GM23338 (cell line): Measurements from ENCODE around the gene FHL2. TPM values are rescaled to one million over a fixed set of nuclear protein-coding genes. Genes with fewer than 3 reads are reported as not detected.

Source experiments
- ATAC-seq: fragments of 200-7000 bp; cut with Tn5 transposase; 3 replicates; pipeline ENCODE4 v1.9.1; 2020
- DNase-seq: peaks from one replicate; pipeline ENCODE4 v3.0.0-alpha.2; 2015; ENCODE audit warnings: low spot score
- H2AFZ ChIP-seq: fragments of 200-600 bp; sonication (generic); 2 replicates; pipeline ENCODE4 v1.8.0; 2016; ENCODE audit warnings: antibody characterized with exemption, mild to moderate bottlenecking, moderate library complexity
- H3F3A ChIP-seq: fragments of 200-600 bp; sonication (generic); replicated peaks from 2 replicates; pipeline ENCODE4 v1.8.0; 2017; ENCODE audit warnings: antibody characterized with exemption, mixed run types, low read depth
- H3K27ac ChIP-seq: fragments of 200-600 bp; sonication (generic); 2 replicates; pipeline ENCODE4 v1.6.1; 2016; ENCODE audit warnings: low read depth
- H3K27me3 ChIP-seq: fragments of 200-600 bp; sonication (generic); 2 replicates; pipeline ENCODE4 v1.8.0; 2016; ENCODE audit warnings: mild to moderate bottlenecking, mixed run types, moderate library complexity; ENCODE audit not compliant: insufficient read depth
- H3K36me3 ChIP-seq: fragments of 200-600 bp; sonication (generic); 2 replicates; pipeline ENCODE4 v1.8.0; 2016; ENCODE audit warnings: mild to moderate bottlenecking; ENCODE audit not compliant: insufficient read depth
- H3K4me1 ChIP-seq: fragments of 200-600 bp; sonication (generic); 2 replicates; pipeline ENCODE4 v1.8.0; 2016; ENCODE audit warnings: mild to moderate bottlenecking, moderate library complexity; ENCODE audit not compliant: insufficient read depth
- H3K4me2 ChIP-seq: fragments of 200-600 bp; sonication (generic); 2 replicates; pipeline ENCODE4 v1.7.1; 2017; ENCODE audit warnings: mixed run types
- H3K4me3 ChIP-seq: fragments of 200-600 bp; sonication (generic); 2 replicates; pipeline ENCODE4 v1.6.1; 2016; ENCODE audit warnings: mixed run types
- H3K79me2 ChIP-seq: fragments of 200-600 bp; sonication (generic); replicated peaks from 2 replicates; pipeline ENCODE4 v1.8.0; 2017; ENCODE audit warnings: mild to moderate bottlenecking; ENCODE audit not compliant: insufficient read depth
- H3K9me2 ChIP-seq: fragments of 200-600 bp; sonication (generic); 2 replicates; pipeline ENCODE4 v1.8.0; 2017; ENCODE audit not compliant: insufficient read depth
- H4K20me1 ChIP-seq: fragments of 200-600 bp; sonication (generic); replicated peaks from 2 replicates; pipeline ENCODE4 v1.8.0; 2017; ENCODE audit warnings: mild to moderate bottlenecking; ENCODE audit not compliant: insufficient read depth
- H3K27ac Mint-ChIP-seq: 2 replicates; pipeline ENCODE4 v1.8.0; 2020; ENCODE audit warnings: inconsistent platforms, mild to moderate bottlenecking, moderate library complexity, mixed read lengths
- H3K27me3 Mint-ChIP-seq: 3 replicates; pipeline ENCODE4 v1.8.0; 2022; ENCODE audit warnings: low read depth, mild to moderate bottlenecking, moderate library complexity, mixed read lengths, inconsistent platforms; ENCODE audit not compliant: insufficient read depth, poor library complexity
- H3K36me3 Mint-ChIP-seq: 3 replicates; pipeline ENCODE4 v1.8.0; 2021; ENCODE audit warnings: low read depth, mild to moderate bottlenecking, inconsistent platforms, moderate library complexity, mixed read lengths
- H3K4me1 Mint-ChIP-seq: 3 replicates; pipeline ENCODE4 v1.8.0; 2020; ENCODE audit warnings: mild to moderate bottlenecking, inconsistent platforms, mixed read lengths
- H3K4me3 Mint-ChIP-seq: 3 replicates; pipeline ENCODE4 v1.8.0; 2021; ENCODE audit warnings: moderate library complexity, mild to moderate bottlenecking, inconsistent platforms, mixed read lengths
- H3K9me3 Mint-ChIP-seq: 3 replicates; pipeline ENCODE4 v1.8.0; 2020; ENCODE audit warnings: moderate library complexity, mild to moderate bottlenecking, inconsistent platforms, mixed read lengths
- CREB1 ChIP-seq: fragments of 250-450 bp; sonication (Bioruptor Pico); IDR thresholded peaks from 2 replicates; pipeline ENCODE4 v1.5.0; 2020; ENCODE audit warnings: low read depth, mild to moderate bottlenecking, moderate library complexity
- EZH2 ChIP-seq: fragments of 200-600 bp; sonication (generic); IDR thresholded peaks from one replicate; pipeline ENCODE4 v1.8.0; 2017; ENCODE audit warnings: antibody characterized with exemption, mild to moderate bottlenecking, low read depth; ENCODE audit not compliant: unreplicated experiment
- EZH2phosphoT487 ChIP-seq: fragments of 200-600 bp; sonication (generic); IDR thresholded peaks from one replicate; pipeline ENCODE4 v1.8.1; 2018; ENCODE audit warnings: antibody characterized with exemption; ENCODE audit not compliant: unreplicated experiment
- JUNB ChIP-seq: IDR thresholded peaks from one replicate; pipeline ENCODE4 v1.6.1; 2016; ENCODE audit warnings: antibody characterized with exemption; ENCODE audit not compliant: unreplicated experiment
- NANOG ChIP-seq: IDR thresholded peaks from 2 replicates; pipeline ENCODE4 v1.6.1; 2016; ENCODE audit warnings: antibody characterized with exemption, borderline replicate concordance
- POLR2AphosphoS5 ChIP-seq: IDR thresholded peaks from 2 replicates; pipeline ENCODE4 v1.6.1; 2016; ENCODE audit warnings: antibody characterized with exemption, low read depth
- STAT1 ChIP-seq: IDR thresholded peaks from one replicate; pipeline ENCODE4 v1.6.1; 2016; ENCODE audit warnings: antibody characterized with exemption; ENCODE audit not compliant: unreplicated experiment
- ZNF114 ChIP-seq: fragments of 250-450 bp; sonication (Bioruptor Pico); IDR thresholded peaks from 2 replicates; pipeline ENCODE4 v1.5.0; 2020; ENCODE audit warnings: mild to moderate bottlenecking, moderate library complexity
- ZNF331 ChIP-seq: fragments of 250-450 bp; sonication (Bioruptor Pico); IDR thresholded peaks from 2 replicates; pipeline ENCODE4 v1.5.0; 2020; ENCODE audit warnings: low read depth, mild to moderate bottlenecking, moderate library complexity
- polyA plus RNA-seq: library from polyadenylated mRNA; unstranded; fragments of >200 nt; fragmentation: Nextera tagmentation; extraction: Ambion mirVana; gene quantifications from 2 replicates; pipeline ENCODE4 v1.2.1, GENCODE V29; 2016
- total RNA-seq: library from RNA; depleted of rRNA; stranded (reverse); fragments of >200 nt; shearing (Covaris generic); gene quantifications from 2 replicates; pipeline ENCODE4 v1.2.3, GENCODE V29; 2014
- TF ChIP-seq, protein P1 (sequence below): fragments of 250-450 bp; sonication (Bioruptor Pico); IDR thresholded peaks from 2 replicates; pipeline ENCODE4 v1.5.0; 2020; ENCODE audit warnings: mild to moderate bottlenecking, moderate library complexity
- TF ChIP-seq, protein P2 (sequence below), 2 experiments: fragments of 200-600 bp in 1 of 2; sonication (generic) in 1 of 2; conservative IDR thresholded peaks; 2 replicates each; pipeline versions ENCODE4 v1.5.1 to v1.6.1; 2016 to 2017; ENCODE audit warnings: antibody characterized with exemption in 2 of 2, low read depth in 2 of 2, mild to moderate bottlenecking in 2 of 2, moderate library complexity in 1 of 2
- TF ChIP-seq, protein P3 (sequence below): IDR thresholded peaks from 2 replicates; pipeline ENCODE4 v1.6.1; 2016; ENCODE audit warnings: antibody characterized with exemption
- TF ChIP-seq, protein P4 (sequence below): IDR thresholded peaks from one replicate; pipeline ENCODE4 v1.6.1; 2018; ENCODE audit warnings: antibody characterized with exemption; ENCODE audit not compliant: unreplicated experiment

FHL2 gene
- total and polyA plus RNA-seq, 2 experiments from 2014 or later, result 29.0 to 30.9 TPM

DNA sequence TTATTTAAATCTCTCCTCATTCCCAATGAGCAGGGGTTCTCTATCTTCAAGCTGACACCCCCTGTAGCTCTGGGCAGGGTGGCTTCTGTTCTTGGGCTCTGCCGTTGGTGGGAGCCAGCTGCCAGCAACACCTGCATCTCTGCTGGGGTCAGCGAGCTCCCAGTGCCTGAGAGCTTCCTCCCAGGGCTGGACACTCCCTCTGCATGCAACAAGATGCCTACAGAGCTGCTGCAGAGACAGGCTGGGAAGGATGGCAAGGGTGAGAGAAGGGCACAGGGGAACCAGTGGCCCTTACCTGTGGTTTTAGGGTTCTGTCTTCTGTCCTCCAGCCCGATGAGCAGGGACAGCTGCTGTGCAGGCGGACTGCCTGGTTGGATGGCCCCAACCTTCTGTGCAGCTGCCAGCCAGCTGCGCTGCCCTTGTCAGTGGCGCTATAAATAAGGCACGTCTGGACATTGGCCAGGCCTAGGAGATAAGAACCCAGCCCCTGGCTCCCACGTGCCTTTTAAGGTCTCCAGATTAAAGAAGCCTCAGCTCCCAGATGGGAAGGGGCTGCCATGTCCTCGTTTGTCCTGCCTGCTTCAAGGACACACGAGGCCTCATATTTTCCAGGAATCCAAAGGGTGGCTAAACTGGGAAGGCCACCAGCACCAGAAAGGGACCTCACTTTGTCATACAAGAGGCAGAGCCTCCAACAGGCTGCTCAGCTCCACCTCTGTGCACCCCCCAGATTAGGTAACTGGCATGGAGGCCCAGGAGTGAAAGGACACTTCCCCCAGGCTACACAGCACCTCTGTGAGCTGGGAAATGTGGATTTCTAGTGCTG lies 39.5 kb upstream of the FHL2 start:
- Histone ChIP-seq H3F3A (no peaks in the 10 kb centered on the region), H3K36me3 (no peaks in the 10 kb centered on the region), H2AFZ (peak overlapping the region; percentile 47), H3K4me2 (no peak overlapping the region), H3K4me1 (no peaks in the 10 kb centered on the region), H3K79me2 (no peaks in the 10 kb centered on the region), H3K4me3 (no peak overlapping the region), H3K27me3 (no peaks in the 10 kb centered on the region), H3K9me2 (no peaks in the 10 kb centered on the region), H3K27ac (no peak overlapping the region), H4K20me1 (no peaks in the 10 kb centered on the region)
- Mint-ChIP-seq H3K27me3 (peaks cover 2% of the 10 kb centered on the region), H3K4me1 (peaks cover 13% of the 10 kb centered on the region; the same call in 2 of the 3 replicates), H3K36me3 (no peaks in the 10 kb centered on the region), H3K27ac (no peak overlapping the region), H3K9me3 (no peaks in the 10 kb centered on the region), H3K4me3 (no peak overlapping the region)
- ATAC-seq, result peak; percentile 76
- DNase-seq, result no peak
- TF ChIP-seq EZH2 (no peak), CREB1 (no peak), ZNF114 (CRISPR knock-in tag) (no peak), EZH2phosphoT487 (no peak), NANOG (no peak), ZNF331 (CRISPR knock-in tag) (no peak), JUNB (no peak), POLR2AphosphoS5 (no peak), STAT1 (no peak)
- TF ChIP-seq, protein P1, sequence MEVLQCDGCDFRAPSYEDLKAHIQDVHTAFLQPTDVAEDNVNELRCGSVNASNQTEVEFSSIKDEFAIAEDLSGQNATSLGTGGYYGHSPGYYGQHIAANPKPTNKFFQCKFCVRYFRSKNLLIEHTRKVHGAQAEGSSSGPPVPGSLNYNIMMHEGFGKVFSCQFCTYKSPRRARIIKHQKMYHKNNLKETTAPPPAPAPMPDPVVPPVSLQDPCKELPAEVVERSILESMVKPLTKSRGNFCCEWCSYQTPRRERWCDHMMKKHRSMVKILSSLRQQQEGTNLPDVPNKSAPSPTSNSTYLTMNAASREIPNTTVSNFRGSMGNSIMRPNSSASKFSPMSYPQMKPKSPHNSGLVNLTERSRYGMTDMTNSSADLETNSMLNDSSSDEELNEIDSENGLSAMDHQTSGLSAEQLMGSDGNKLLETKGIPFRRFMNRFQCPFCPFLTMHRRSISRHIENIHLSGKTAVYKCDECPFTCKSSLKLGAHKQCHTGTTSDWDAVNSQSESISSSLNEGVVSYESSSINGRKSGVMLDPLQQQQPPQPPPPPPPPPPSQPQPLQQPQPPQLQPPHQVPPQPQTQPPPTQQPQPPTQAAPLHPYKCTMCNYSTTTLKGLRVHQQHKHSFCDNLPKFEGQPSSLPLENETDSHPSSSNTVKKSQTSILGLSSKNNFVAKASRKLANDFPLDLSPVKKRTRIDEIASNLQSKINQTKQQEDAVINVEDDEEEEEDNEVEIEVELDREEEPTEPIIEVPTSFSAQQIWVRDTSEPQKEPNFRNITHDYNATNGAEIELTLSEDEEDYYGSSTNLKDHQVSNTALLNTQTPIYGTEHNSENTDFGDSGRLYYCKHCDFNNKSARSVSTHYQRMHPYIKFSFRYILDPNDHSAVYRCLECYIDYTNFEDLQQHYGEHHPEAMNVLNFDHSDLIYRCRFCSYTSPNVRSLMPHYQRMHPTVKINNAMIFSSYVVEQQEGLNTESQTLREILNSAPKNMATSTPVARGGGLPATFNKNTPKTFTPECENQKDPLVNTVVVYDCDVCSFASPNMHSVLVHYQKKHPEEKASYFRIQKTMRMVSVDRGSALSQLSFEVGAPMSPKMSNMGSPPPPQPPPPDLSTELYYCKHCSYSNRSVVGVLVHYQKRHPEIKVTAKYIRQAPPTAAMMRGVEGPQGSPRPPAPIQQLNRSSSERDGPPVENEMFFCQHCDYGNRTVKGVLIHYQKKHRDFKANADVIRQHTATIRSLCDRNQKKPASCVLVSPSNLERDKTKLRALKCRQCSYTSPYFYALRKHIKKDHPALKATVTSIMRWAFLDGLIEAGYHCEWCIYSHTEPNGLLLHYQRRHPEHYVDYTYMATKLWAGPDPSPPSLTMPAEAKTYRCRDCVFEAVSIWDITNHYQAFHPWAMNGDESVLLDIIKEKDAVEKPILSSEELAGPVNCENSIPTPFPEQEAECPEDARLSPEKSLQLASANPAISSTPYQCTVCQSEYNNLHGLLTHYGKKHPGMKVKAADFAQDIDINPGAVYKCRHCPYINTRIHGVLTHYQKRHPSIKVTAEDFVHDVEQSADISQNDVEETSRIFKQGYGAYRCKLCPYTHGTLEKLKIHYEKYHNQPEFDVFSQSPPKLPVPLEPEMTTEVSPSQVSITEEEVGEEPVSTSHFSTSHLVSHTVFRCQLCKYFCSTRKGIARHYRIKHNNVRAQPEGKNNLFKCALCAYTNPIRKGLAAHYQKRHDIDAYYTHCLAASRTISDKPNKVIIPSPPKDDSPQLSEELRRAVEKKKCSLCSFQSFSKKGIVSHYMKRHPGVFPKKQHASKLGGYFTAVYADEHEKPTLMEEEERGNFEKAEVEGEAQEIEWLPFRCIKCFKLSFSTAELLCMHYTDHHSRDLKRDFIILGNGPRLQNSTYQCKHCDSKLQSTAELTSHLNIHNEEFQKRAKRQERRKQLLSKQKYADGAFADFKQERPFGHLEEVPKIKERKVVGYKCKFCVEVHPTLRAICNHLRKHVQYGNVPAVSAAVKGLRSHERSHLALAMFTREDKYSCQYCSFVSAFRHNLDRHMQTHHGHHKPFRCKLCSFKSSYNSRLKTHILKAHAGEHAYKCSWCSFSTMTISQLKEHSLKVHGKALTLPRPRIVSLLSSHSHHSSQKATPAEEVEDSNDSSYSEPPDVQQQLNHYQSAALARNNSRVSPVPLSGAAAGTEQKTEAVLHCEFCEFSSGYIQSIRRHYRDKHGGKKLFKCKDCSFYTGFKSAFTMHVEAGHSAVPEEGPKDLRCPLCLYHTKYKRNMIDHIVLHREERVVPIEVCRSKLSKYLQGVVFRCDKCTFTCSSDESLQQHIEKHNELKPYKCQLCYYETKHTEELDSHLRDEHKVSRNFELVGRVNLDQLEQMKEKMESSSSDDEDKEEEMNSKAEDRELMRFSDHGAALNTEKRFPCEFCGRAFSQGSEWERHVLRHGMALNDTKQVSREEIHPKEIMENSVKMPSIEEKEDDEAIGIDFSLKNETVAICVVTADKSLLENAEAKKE (CRISPR knock-in tag), result no peak
- TF ChIP-seq, protein P2, sequence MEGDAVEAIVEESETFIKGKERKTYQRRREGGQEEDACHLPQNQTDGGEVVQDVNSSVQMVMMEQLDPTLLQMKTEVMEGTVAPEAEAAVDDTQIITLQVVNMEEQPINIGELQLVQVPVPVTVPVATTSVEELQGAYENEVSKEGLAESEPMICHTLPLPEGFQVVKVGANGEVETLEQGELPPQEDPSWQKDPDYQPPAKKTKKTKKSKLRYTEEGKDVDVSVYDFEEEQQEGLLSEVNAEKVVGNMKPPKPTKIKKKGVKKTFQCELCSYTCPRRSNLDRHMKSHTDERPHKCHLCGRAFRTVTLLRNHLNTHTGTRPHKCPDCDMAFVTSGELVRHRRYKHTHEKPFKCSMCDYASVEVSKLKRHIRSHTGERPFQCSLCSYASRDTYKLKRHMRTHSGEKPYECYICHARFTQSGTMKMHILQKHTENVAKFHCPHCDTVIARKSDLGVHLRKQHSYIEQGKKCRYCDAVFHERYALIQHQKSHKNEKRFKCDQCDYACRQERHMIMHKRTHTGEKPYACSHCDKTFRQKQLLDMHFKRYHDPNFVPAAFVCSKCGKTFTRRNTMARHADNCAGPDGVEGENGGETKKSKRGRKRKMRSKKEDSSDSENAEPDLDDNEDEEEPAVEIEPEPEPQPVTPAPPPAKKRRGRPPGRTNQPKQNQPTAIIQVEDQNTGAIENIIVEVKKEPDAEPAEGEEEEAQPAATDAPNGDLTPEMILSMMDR (conservative IDR thresholded peaks at IDR 0.05; ENCODE audit: low read depth in 2 of 2), result no peak
- TF ChIP-seq, protein P3, sequence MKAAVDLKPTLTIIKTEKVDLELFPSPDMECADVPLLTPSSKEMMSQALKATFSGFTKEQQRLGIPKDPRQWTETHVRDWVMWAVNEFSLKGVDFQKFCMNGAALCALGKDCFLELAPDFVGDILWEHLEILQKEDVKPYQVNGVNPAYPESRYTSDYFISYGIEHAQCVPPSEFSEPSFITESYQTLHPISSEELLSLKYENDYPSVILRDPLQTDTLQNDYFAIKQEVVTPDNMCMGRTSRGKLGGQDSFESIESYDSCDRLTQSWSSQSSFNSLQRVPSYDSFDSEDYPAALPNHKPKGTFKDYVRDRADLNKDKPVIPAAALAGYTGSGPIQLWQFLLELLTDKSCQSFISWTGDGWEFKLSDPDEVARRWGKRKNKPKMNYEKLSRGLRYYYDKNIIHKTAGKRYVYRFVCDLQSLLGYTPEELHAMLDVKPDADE, result no peak
- TF ChIP-seq, protein P4, sequence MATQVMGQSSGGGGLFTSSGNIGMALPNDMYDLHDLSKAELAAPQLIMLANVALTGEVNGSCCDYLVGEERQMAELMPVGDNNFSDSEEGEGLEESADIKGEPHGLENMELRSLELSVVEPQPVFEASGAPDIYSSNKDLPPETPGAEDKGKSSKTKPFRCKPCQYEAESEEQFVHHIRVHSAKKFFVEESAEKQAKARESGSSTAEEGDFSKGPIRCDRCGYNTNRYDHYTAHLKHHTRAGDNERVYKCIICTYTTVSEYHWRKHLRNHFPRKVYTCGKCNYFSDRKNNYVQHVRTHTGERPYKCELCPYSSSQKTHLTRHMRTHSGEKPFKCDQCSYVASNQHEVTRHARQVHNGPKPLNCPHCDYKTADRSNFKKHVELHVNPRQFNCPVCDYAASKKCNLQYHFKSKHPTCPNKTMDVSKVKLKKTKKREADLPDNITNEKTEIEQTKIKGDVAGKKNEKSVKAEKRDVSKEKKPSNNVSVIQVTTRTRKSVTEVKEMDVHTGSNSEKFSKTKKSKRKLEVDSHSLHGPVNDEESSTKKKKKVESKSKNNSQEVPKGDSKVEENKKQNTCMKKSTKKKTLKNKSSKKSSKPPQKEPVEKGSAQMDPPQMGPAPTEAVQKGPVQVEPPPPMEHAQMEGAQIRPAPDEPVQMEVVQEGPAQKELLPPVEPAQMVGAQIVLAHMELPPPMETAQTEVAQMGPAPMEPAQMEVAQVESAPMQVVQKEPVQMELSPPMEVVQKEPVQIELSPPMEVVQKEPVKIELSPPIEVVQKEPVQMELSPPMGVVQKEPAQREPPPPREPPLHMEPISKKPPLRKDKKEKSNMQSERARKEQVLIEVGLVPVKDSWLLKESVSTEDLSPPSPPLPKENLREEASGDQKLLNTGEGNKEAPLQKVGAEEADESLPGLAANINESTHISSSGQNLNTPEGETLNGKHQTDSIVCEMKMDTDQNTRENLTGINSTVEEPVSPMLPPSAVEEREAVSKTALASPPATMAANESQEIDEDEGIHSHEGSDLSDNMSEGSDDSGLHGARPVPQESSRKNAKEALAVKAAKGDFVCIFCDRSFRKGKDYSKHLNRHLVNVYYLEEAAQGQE, result no peak
